ENCODE data around the gene HOXC11. TPM values are rescaled to one million over a fixed set of nuclear protein-coding genes. Genes with fewer than 3 reads are reported as not detected.

HOXC11 gene
- total and polyA plus RNA-seq, 2 experiments from 2014 or later, result not detected

DNA sequence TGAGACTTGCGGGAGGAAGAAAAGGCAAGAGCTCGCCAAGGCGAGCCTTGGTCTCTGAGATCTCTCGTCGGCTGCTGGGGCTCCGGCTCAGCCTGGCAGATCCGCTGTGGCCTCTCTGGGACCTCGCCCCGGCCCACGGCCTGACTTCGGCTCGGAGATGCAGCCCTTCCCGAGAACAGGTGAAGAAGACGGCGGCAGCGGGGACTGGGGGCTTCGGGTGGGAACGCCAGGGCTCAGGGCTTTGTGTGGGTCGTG lies 21.0 kb downstream of the HOXC11 start (continued):
- TF ChIP-seq, protein P1, sequence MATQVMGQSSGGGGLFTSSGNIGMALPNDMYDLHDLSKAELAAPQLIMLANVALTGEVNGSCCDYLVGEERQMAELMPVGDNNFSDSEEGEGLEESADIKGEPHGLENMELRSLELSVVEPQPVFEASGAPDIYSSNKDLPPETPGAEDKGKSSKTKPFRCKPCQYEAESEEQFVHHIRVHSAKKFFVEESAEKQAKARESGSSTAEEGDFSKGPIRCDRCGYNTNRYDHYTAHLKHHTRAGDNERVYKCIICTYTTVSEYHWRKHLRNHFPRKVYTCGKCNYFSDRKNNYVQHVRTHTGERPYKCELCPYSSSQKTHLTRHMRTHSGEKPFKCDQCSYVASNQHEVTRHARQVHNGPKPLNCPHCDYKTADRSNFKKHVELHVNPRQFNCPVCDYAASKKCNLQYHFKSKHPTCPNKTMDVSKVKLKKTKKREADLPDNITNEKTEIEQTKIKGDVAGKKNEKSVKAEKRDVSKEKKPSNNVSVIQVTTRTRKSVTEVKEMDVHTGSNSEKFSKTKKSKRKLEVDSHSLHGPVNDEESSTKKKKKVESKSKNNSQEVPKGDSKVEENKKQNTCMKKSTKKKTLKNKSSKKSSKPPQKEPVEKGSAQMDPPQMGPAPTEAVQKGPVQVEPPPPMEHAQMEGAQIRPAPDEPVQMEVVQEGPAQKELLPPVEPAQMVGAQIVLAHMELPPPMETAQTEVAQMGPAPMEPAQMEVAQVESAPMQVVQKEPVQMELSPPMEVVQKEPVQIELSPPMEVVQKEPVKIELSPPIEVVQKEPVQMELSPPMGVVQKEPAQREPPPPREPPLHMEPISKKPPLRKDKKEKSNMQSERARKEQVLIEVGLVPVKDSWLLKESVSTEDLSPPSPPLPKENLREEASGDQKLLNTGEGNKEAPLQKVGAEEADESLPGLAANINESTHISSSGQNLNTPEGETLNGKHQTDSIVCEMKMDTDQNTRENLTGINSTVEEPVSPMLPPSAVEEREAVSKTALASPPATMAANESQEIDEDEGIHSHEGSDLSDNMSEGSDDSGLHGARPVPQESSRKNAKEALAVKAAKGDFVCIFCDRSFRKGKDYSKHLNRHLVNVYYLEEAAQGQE (IDR thresholded peaks at IDR 0.05; ENCODE audit: unreplicated experiment), result no peak
- TF ChIP-seq CREB1 (CRISPR knock-in tag; IDR thresholded peaks at IDR 0.05; ENCODE audit: low read depth), result no peak
- TF ChIP-seq, protein P2, sequence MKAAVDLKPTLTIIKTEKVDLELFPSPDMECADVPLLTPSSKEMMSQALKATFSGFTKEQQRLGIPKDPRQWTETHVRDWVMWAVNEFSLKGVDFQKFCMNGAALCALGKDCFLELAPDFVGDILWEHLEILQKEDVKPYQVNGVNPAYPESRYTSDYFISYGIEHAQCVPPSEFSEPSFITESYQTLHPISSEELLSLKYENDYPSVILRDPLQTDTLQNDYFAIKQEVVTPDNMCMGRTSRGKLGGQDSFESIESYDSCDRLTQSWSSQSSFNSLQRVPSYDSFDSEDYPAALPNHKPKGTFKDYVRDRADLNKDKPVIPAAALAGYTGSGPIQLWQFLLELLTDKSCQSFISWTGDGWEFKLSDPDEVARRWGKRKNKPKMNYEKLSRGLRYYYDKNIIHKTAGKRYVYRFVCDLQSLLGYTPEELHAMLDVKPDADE (IDR thresholded peaks at IDR 0.05), result no peak
- TF ChIP-seq, protein P3, sequence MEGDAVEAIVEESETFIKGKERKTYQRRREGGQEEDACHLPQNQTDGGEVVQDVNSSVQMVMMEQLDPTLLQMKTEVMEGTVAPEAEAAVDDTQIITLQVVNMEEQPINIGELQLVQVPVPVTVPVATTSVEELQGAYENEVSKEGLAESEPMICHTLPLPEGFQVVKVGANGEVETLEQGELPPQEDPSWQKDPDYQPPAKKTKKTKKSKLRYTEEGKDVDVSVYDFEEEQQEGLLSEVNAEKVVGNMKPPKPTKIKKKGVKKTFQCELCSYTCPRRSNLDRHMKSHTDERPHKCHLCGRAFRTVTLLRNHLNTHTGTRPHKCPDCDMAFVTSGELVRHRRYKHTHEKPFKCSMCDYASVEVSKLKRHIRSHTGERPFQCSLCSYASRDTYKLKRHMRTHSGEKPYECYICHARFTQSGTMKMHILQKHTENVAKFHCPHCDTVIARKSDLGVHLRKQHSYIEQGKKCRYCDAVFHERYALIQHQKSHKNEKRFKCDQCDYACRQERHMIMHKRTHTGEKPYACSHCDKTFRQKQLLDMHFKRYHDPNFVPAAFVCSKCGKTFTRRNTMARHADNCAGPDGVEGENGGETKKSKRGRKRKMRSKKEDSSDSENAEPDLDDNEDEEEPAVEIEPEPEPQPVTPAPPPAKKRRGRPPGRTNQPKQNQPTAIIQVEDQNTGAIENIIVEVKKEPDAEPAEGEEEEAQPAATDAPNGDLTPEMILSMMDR (conservative IDR thresholded peaks at IDR 0.05; ENCODE audit: low read depth in 2 of 2), result no peak
- no peak for TF ChIP-seq NANOG (IDR thresholded peaks at IDR 0.05; ENCODE audit: borderline replicate concordance)
- TF ChIP-seq JUNB (IDR thresholded peaks at IDR 0.05; ENCODE audit: unreplicated experiment), result no peak
- TF ChIP-seq POLR2AphosphoS5 (IDR thresholded peaks at IDR 0.05; ENCODE audit: low read depth), result no peak
- no peak for TF ChIP-seq STAT1 (IDR thresholded peaks at IDR 0.05; ENCODE audit: unreplicated experiment)
- TF ChIP-seq EZH2 (IDR thresholded peaks at IDR 0.05; ENCODE audit: low read depth, unreplicated experiment), result no peak

DNA sequence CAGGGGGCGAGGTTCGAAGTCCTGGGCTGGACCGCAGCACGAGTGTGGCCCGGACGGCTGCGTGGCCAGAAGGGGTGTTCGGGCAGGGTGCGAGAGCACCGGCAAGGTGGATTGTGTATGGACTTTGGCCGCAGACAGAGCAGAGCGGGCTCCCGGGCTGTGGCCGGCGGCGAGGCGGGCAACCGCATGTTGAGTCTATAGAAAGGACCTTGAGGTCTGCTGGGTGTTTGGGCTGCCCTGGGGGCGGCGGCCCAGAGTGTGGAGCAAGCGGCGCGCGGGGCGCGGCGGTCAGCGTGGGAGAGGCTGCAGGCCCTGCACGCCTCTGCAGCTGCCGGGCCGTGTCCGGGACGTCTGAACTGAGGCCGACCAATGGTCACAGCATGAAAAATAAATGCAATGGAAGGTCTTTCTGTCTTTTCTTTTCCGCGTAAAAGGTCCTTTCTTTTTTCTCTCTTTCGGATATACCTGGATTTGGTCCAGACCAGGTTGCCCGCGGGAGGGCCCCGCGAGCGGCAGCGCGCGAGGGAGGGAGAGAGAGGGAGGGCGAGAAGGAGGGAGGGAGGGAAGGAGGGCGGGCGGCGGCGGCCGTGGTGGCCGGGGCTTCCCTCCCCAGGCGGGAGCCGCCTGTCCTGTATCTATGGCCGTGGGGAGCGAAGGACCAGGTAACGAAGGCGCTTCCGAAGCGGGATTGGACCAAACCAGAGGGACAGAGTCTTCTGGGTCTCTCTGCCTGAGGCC lies 21.5 kb downstream of the HOXC11 start:
- H3K27me3 Mint-ChIP-seq (ENCODE audit: insufficient read depth, low read depth, poor library complexity), result peaks cover 100% of the 10 kb centered on the region
- Histone ChIP-seq H3K9me2 (ENCODE audit: insufficient read depth) (no peaks in the 10 kb centered on the region), H2AFZ (no peak overlapping the region), H3K27ac (ENCODE audit: low read depth) (no peak overlapping the region), H4K20me1 (replicated peaks; ENCODE audit: insufficient read depth) (peaks cover 23% of the 10 kb centered on the region), H3F3A (replicated peaks; ENCODE audit: low read depth) (peaks cover 46% of the 10 kb centered on the region), H3K36me3 (ENCODE audit: insufficient read depth) (no peaks in the 10 kb centered on the region), H3K4me2 (peak overlapping the region; percentile 81), H3K4me3 (peak overlapping the region; percentile 51), H3K79me2 (replicated peaks; ENCODE audit: insufficient read depth) (no peaks in the 10 kb centered on the region), H3K27me3 (ENCODE audit: insufficient read depth) (peaks cover 100% of the 10 kb centered on the region), H3K4me1 (ENCODE audit: insufficient read depth) (peaks cover 42% of the 10 kb centered on the region)
- H3K36me3 Mint-ChIP-seq (ENCODE audit: low read depth), result no peaks in the 10 kb centered on the region; the same call in 2 of the 3 replicates
- peaks cover 3% of the 10 kb centered on the region; the same call in 2 of the 3 replicates for H3K9me3 Mint-ChIP-seq
- TF ChIP-seq, protein P2 (IDR thresholded peaks at IDR 0.05), result no peak
- TF ChIP-seq EZH2 (IDR thresholded peaks at IDR 0.05; ENCODE audit: low read depth, unreplicated experiment), result peak; percentile 98
- TF ChIP-seq NANOG (IDR thresholded peaks at IDR 0.05; ENCODE audit: borderline replicate concordance), result no peak
- TF ChIP-seq EZH2phosphoT487 (IDR thresholded peaks at IDR 0.05; ENCODE audit: unreplicated experiment), result peak; percentile 89
- no peak for TF ChIP-seq STAT1 (IDR thresholded peaks at IDR 0.05; ENCODE audit: unreplicated experiment)
- peak; percentile 51 for DNase-seq (ENCODE audit: low spot score)
- H3K4me3 Mint-ChIP-seq, result peak overlapping the region; percentile 63
- ATAC-seq, result peak; percentile 10
- peaks cover 52% of the 10 kb centered on the region for H3K4me1 Mint-ChIP-seq
- H3K27ac Mint-ChIP-seq, result no peak overlapping the region

Data from GM23338 (cell line).